Measurements from ENCODE around the gene ATAD3B. TPM values are rescaled to one million over a fixed set of nuclear protein-coding genes. Genes with fewer than 3 reads are reported as not detected.
"Not testable (repeated sequence)": the region's sequence is repeated elsewhere in the genome, so short reads cannot be mapped to it uniquely, and the experiment has no call there.

The ATAD3B gene
- polyA plus RNA-seq, 2 of the 4 experiments (the other 2 are of a cell fraction), result 0.21 to 0.99 TPM

DNA sequence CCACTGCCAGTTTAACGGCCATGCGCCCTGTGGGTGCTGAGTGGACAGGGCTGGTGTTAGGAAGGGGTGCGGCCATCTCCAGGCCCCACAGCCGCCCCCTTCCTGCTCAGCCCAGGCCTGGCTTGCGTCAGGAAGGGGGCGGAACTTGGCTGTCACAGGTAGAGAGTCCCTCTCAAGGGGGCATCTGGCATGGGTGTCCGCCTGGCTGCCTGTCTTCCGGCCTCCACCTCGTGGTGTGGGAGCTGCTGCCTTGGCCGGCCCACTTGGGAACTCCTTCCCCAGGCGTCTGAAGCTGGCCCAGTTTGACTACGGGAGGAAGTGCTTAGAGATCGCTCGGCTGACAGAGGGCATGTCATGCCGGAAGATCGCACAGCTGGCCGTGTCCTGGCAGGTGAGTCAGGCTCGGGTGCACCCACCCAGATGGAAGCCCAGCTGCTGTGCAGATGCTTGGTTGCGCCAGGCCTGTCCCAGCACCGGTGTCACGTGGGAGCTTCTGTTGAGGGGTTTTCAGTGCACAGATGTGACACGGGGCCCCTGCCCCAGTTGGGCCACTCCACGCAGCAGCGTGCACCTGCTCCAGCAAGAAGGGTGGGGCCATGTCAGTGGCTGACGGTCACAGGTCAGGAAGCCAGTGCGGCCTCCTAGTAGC lies 9.1 kb upstream of the ATAD3B start:
- ATAC-seq (no peak), FAIRE-seq (no peak), DNase-seq (ENCODE audit: low read depth in 1 of 2, low spot score in 1 of 2) (no peak)
- H3K4me1 ChIP-seq, result no peaks in the 10 kb centered on the region
- WGBS (ENCODE audit: missing lambda C conversion rate), result no CpG with 5 or more reads among the region's 26 CpGs
- H3K4me2 ChIP-seq, result no peak overlapping the region
- H3K4me3 ChIP-seq, result no peak overlapping the region
- ChIA-PET CTCF (no interaction called here), POLR2A (no interaction called here)
- no peak overlapping the region for H3K27ac ChIP-seq
- H3K9me3 ChIP-seq, result no peaks in the 10 kb centered on the region
- TF ChIP-seq RNF2 (IDR thresholded peaks at IDR 0.05; ENCODE audit: borderline replicate concordance, low read depth), result no peak
- TF ChIP-seq CEBPB (IDR thresholded peaks at IDR 0.05), result no peak
- no peak for TF ChIP-seq ZFP36 (IDR thresholded peaks at IDR 0.05; ENCODE audit: borderline replicate concordance, partially characterized antibody)
- TF ChIP-seq RARB (CRISPR knock-in tag; IDR thresholded peaks at IDR 0.05), result no peak
- no peak for TF ChIP-seq EHF (CRISPR knock-in tag; IDR thresholded peaks at IDR 0.05)
- no peak for TF ChIP-seq MAZ (IDR thresholded peaks at IDR 0.05; ENCODE audit: borderline replicate concordance, low read depth, low read length)
- TF ChIP-seq CBX8 (IDR thresholded peaks at IDR 0.05), result no peak
- TF ChIP-seq, protein P1, sequence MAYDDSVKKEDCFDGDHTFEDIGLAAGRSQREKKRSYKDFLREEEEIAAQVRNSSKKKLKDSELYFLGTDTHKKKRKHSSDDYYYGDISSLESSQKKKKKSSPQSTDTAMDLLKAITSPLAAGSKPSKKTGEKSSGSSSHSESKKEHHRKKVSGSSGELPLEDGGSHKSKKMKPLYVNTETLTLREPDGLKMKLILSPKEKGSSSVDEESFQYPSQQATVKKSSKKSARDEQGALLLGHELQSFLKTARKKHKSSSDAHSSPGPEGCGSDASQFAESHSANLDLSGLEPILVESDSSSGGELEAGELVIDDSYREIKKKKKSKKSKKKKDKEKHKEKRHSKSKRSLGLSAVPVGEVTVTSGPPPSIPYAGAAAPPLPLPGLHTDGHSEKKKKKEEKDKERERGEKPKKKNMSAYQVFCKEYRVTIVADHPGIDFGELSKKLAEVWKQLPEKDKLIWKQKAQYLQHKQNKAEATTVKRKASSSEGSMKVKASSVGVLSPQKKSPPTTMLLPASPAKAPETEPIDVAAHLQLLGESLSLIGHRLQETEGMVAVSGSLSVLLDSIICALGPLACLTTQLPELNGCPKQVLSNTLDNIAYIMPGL (CRISPR knock-in tag; IDR thresholded peaks at IDR 0.05; ENCODE audit: borderline replicate concordance), result no peak
- TF ChIP-seq, protein P2, sequence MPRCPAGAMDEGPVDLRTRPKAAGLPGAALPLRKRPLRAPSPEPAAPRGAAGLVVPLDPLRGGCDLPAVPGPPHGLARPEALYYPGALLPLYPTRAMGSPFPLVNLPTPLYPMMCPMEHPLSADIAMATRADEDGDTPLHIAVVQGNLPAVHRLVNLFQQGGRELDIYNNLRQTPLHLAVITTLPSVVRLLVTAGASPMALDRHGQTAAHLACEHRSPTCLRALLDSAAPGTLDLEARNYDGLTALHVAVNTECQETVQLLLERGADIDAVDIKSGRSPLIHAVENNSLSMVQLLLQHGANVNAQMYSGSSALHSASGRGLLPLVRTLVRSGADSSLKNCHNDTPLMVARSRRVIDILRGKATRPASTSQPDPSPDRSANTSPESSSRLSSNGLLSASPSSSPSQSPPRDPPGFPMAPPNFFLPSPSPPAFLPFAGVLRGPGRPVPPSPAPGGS (IDR thresholded peaks at IDR 0.05), result no peak
- TF ChIP-seq KDM1A (IDR thresholded peaks at IDR 0.05; ENCODE audit: low read depth), result no peak
- TF ChIP-seq ZNF302 (CRISPR knock-in tag; IDR thresholded peaks at IDR 0.05), result no peak
- no peak for TF ChIP-seq TP53 (CRISPR knock-in tag; IDR thresholded peaks at IDR 0.05)
- TF ChIP-seq, protein P3, sequence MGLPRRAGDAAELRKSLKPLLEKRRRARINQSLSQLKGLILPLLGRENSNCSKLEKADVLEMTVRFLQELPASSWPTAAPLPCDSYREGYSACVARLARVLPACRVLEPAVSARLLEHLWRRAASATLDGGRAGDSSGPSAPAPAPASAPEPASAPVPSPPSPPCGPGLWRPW (IDR thresholded peaks at IDR 0.05), result no peak
- TF ChIP-seq SREBF2 (IDR thresholded peaks at IDR 0.05), result no peak
- no peak for TF ChIP-seq POLR2A (IDR thresholded peaks at IDR 0.05; ENCODE audit: low read length)
- TF ChIP-seq RFX5 (IDR thresholded peaks at IDR 0.05), result no peak
- TF ChIP-seq CHD4 (IDR thresholded peaks at IDR 0.05; ENCODE audit: borderline replicate concordance), result no peak
- TF ChIP-seq HOXB13 (CRISPR knock-in tag; IDR thresholded peaks at IDR 0.05; ENCODE audit: low read depth), result no peak

DNA sequence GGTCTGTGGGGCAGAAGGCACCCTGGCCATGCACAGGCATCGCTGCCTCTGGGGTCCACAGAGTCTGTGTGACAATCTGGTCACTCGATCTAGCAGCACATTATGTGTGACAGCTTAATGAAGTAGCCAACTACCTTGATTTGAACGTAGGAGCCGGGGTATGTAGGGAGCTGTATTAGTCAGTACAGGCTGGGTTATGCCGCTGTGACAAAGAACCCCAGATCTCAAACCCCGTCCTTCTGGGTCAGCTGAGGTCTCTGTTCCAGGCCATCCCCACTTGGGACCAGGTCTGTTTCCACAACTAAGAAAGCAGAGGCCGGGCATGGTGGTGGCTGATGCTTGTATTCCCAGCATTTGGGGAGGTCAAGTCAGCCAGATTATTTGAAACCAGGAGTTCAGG lies 8.3 kb upstream of the ATAD3B start:
- H3K4me3 ChIP-seq, result no peak overlapping the region
- no CpG with 5 or more reads among the region's 7 CpGs for WGBS (ENCODE audit: missing lambda C conversion rate)
- FAIRE-seq (no peak), DNase-seq (ENCODE audit: low read depth in 1 of 2, low spot score in 1 of 2) (no peak), ATAC-seq (no peak)
- CTCF ChIA-PET, result no interaction called here
- TF ChIP-seq, protein P4, sequence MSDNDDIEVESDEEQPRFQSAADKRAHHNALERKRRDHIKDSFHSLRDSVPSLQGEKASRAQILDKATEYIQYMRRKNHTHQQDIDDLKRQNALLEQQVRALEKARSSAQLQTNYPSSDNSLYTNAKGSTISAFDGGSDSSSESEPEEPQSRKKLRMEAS (IDR thresholded peaks at IDR 0.05), result no peak
- TF ChIP-seq, protein P5, sequence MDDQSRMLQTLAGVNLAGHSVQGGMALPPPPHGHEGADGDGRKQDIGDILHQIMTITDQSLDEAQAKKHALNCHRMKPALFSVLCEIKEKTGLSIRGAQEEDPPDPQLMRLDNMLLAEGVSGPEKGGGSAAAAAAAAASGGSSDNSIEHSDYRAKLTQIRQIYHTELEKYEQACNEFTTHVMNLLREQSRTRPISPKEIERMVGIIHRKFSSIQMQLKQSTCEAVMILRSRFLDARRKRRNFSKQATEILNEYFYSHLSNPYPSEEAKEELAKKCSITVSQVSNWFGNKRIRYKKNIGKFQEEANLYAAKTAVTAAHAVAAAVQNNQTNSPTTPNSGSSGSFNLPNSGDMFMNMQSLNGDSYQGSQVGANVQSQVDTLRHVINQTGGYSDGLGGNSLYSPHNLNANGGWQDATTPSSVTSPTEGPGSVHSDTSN (IDR thresholded peaks at IDR 0.05), result no peak
- no peak for TF ChIP-seq EP300 (IDR thresholded peaks at IDR 0.05)
- no peak for TF ChIP-seq RARB (CRISPR knock-in tag; IDR thresholded peaks at IDR 0.05)
- TF ChIP-seq GATA3 (IDR thresholded peaks at IDR 0.05; ENCODE audit: borderline replicate concordance), result no peak
- TF ChIP-seq SMC3 (IDR thresholded peaks at IDR 0.05), result no peak
- TF ChIP-seq FOXS1 (CRISPR knock-in tag; IDR thresholded peaks at IDR 0.05), result no peak
- no peak for TF ChIP-seq RFX5 (IDR thresholded peaks at IDR 0.05)
- TF ChIP-seq POLR2A (IDR thresholded peaks at IDR 0.05; ENCODE audit: low read length), result no peak
- no peak for TF ChIP-seq ZSCAN20 (CRISPR knock-in tag; IDR thresholded peaks at IDR 0.05)
- TF ChIP-seq, protein P6, sequence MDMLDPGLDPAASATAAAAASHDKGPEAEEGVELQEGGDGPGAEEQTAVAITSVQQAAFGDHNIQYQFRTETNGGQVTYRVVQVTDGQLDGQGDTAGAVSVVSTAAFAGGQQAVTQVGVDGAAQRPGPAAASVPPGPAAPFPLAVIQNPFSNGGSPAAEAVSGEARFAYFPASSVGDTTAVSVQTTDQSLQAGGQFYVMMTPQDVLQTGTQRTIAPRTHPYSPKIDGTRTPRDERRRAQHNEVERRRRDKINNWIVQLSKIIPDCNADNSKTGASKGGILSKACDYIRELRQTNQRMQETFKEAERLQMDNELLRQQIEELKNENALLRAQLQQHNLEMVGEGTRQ (IDR thresholded peaks at IDR 0.05), result no peak
- no peak for TF ChIP-seq EHF (CRISPR knock-in tag; IDR thresholded peaks at IDR 0.05)
- TF ChIP-seq TP53 (CRISPR knock-in tag; IDR thresholded peaks at IDR 0.05), result no peak
- TF ChIP-seq SREBF2 (IDR thresholded peaks at IDR 0.05), result no peak
- TF ChIP-seq CHD2 (IDR thresholded peaks at IDR 0.05; ENCODE audit: low read length, partially characterized antibody), result no peak
- TF ChIP-seq MAFK (IDR thresholded peaks at IDR 0.05; ENCODE audit: partially characterized antibody), result no peak
- TF ChIP-seq, protein P7, sequence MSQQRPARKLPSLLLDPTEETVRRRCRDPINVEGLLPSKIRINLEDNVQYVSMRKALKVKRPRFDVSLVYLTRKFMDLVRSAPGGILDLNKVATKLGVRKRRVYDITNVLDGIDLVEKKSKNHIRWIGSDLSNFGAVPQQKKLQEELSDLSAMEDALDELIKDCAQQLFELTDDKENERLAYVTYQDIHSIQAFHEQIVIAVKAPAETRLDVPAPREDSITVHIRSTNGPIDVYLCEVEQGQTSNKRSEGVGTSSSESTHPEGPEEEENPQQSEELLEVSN (IDR thresholded peaks at IDR 0.05; ENCODE audit: borderline replicate concordance, low read depth), result no peak
- H3K27ac ChIP-seq, result no peak overlapping the region
- H3K4me2 ChIP-seq, result no peak overlapping the region
- POLR2A ChIA-PET, result no interaction called here
- no peaks in the 10 kb centered on the region for H3K9me3 ChIP-seq
- H3K4me1 ChIP-seq, result no peaks in the 10 kb centered on the region

DNA sequence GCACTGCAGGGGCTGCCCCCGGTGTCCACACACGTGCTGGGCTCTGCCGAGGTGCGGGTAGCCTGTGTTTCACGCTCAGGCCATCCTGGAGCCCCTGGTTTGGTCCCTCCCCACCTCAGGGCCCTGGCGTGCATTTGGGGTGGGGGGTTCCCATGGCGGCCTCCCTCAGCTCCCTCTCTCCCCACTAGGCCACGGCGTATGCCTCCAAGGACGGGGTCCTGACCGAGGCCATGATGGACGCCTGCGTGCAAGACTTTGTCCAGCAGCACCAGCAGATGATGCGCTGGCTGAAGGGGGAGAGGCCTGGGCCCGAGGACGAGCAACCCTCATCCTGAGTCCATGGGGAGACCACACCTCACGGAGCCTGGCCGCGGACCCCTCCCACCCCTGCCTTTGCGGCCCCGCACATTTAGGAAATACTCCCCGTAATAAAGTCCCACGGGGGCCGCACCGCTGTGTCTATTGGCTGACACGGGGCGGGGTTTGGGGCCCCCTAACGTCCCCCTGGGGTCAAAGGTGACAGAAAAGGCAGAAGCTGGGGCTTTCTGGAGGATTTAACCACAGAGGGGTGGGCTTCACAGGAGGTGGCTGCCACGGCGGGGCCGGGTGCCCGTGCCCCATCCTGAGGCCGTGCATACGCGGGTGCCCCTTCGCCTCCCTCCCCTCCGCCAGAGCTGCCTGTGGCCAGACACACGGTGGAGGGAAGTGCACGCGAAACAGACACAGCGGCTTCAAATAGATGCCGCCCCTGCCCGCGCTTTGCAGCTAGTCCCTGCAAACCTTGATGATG lies 3.2 kb upstream of the ATAD3B start:
- H3K9me3 ChIP-seq; H3K4me2 ChIP-seq; ATAC-seq; CTCF ChIA-PET; H3K4me3 ChIP-seq; DNase-seq (ENCODE audit: low read depth in 1 of 2, low spot score in 1 of 2); FAIRE-seq; H3K4me1 ChIP-seq; POLR2A ChIA-PET; H3K27ac ChIP-seq: not testable (repeated sequence)
- no CpG with 5 or more reads among the region's 44 CpGs for WGBS (ENCODE audit: missing lambda C conversion rate)
